Neural cell (in vitro differentiated cells): ENCODE measurements around the gene PTPN20. TPM values are rescaled to one million over a fixed set of nuclear protein-coding genes. Genes with fewer than 3 reads are reported as not detected.

Experiments
- H2AFZ ChIP-seq: fragments of 200-600, 300-800 bp; sonication (generic), shearing (Covaris generic); 2 replicates; pipeline ENCODE4 v1.6.0; 2014; ENCODE audit warnings: low read depth, mild to moderate bottlenecking, antibody characterized with exemption, low read length, moderate library complexity
- H3F3A ChIP-seq: fragments of 200-600 bp; shearing (Covaris generic); 2 replicates; pipeline ENCODE4 v1.6.1; 2016; ENCODE audit warnings: mild to moderate bottlenecking, moderate library complexity, mixed read lengths, antibody characterized with exemption, low read length; ENCODE audit not compliant: insufficient read depth, poor library complexity, severe bottlenecking
- H3K27ac ChIP-seq: fragments of 200-600, 300-800 bp; sonication (generic), shearing (Covaris generic); 2 replicates; pipeline ENCODE4 v1.5.1; 2014; ENCODE audit warnings: mild to moderate bottlenecking, low read length, moderate library complexity
- H3K27me3 ChIP-seq: fragments of 300-800, 200-600 bp; sonication (generic), shearing (Covaris generic); 2 replicates; pipeline ENCODE4 v1.6.0; 2014; ENCODE audit warnings: mild to moderate bottlenecking, low read depth, low read length, moderate library complexity; ENCODE audit not compliant: insufficient read depth
- H3K36me3 ChIP-seq: fragments of 300-800, 200-600 bp; sonication (generic), shearing (Covaris generic); 2 replicates; pipeline ENCODE4 v1.5.1; 2014; ENCODE audit warnings: mild to moderate bottlenecking, antibody characterized with exemption, low read length, moderate library complexity; ENCODE audit not compliant: insufficient read depth
- H3K4me2 ChIP-seq: fragments of 300-800, 200-600 bp; sonication (generic), shearing (Covaris generic); 2 replicates; pipeline ENCODE4 v1.6.0; 2014; ENCODE audit warnings: mild to moderate bottlenecking, low read length
- H3K4me3 ChIP-seq: fragments of 300-800, 200-600 bp; sonication (generic), shearing (Covaris generic); 2 replicates; pipeline ENCODE4 v1.5.1; 2014; ENCODE audit warnings: mild to moderate bottlenecking, low read length, moderate library complexity
- H3K79me2 ChIP-seq: fragments of 200-600 bp; shearing (Covaris generic); replicated peaks from 2 replicates; pipeline ENCODE4 v1.6.0; 2014; ENCODE audit warnings: mild to moderate bottlenecking, low read length, moderate library complexity; ENCODE audit not compliant: insufficient read depth
- H3K9ac ChIP-seq: fragments of 300-800, 200-600 bp; sonication (generic), shearing (Covaris generic); 2 replicates; pipeline ENCODE4 v1.6.1; 2016; ENCODE audit warnings: mild to moderate bottlenecking, low read length, mixed read lengths
- H3K9me2 ChIP-seq: fragments of 200-600 bp; shearing (Covaris generic); 2 replicates; pipeline ENCODE4 v1.6.1; 2016; ENCODE audit warnings: mild to moderate bottlenecking, low read length, mixed read lengths; ENCODE audit not compliant: insufficient read depth
- H3K9me3 ChIP-seq: fragments of 200-600, 300-800 bp; sonication (generic), shearing (Covaris generic); 2 replicates; pipeline ENCODE4 v1.6.1; 2016; ENCODE audit warnings: mild to moderate bottlenecking, mixed run types, low read length, moderate library complexity, mixed read lengths
- H4K20me1 ChIP-seq: fragments of 200-600 bp; shearing (Covaris generic); 2 replicates; pipeline ENCODE4 v1.6.1; 2016; ENCODE audit warnings: mild to moderate bottlenecking, mixed run types; ENCODE audit not compliant: insufficient read depth
- CTCF ChIP-seq: fragments of 450-650 bp; IDR thresholded peaks from 2 replicates; pipeline ENCODE4 v1.5.1; 2014; ENCODE audit warnings: antibody characterized with exemption, mild to moderate bottlenecking, moderate library complexity; ENCODE audit not compliant: poor library complexity, severe bottlenecking
- EP300 ChIP-seq: fragments of 450-650 bp; conservative IDR thresholded peaks from 2 replicates; pipeline ENCODE4 v1.6.1; 2014; ENCODE audit warnings: antibody characterized with exemption, mild to moderate bottlenecking, moderate library complexity; ENCODE audit not compliant: poor library complexity, severe bottlenecking
- EZH2 ChIP-seq: fragments of 200-600, 300-800 bp; shearing (Covaris generic), sonication (generic); IDR thresholded peaks from 2 replicates; pipeline ENCODE4 v1.6.1; 2014; ENCODE audit warnings: antibody characterized with exemption, low read length, borderline replicate concordance, mild to moderate bottlenecking; ENCODE audit not compliant: insufficient read depth, poor library complexity, severe bottlenecking
- MXI1 ChIP-seq: fragments of 450-650 bp; conservative IDR thresholded peaks from 2 replicates; pipeline ENCODE4 v1.6.1; 2014; ENCODE audit warnings: antibody characterized with exemption, mild to moderate bottlenecking; ENCODE audit not compliant: poor library complexity, severe bottlenecking
- POLR2AphosphoS5 ChIP-seq: IDR thresholded peaks from 2 replicates; pipeline ENCODE4 v1.6.1; 2012
- RAD21 ChIP-seq: fragments of 450-650 bp; conservative IDR thresholded peaks from 2 replicates; pipeline ENCODE4 v1.6.1; 2014; ENCODE audit warnings: antibody characterized with exemption, mild to moderate bottlenecking, moderate library complexity
- REST ChIP-seq: IDR thresholded peaks from 2 replicates; pipeline ENCODE4 v1.6.1; 2012; ENCODE audit warnings: borderline replicate concordance
- SMC3 ChIP-seq: fragments of 450-650 bp; conservative IDR thresholded peaks from 2 replicates; pipeline ENCODE4 v1.6.1; 2014; ENCODE audit warnings: antibody characterized with exemption, mild to moderate bottlenecking, moderate library complexity; ENCODE audit not compliant: poor library complexity
- TAF1 ChIP-seq: IDR thresholded peaks from 2 replicates; pipeline ENCODE4 v1.6.1; 2012; ENCODE audit warnings: low read depth
- polyA plus RNA-seq: library from polyadenylated mRNA; depleted of rRNA; stranded (reverse); fragments of >200 nt; gene quantifications from 2 replicates; pipeline ENCODE4 v1.2.3, GENCODE V29; 2014

Gene PTPN20
- polyA plus RNA-seq, 1 donor from 2014 or later = not detected

GRCh38 chr10:47019155-47020145, 108.2 kb downstream of the PTPN20 start:
- H3K36me3 ChIP-seq = no peaks in the 10 kb centered on the region
- no peaks in the 10 kb centered on the region for H3F3A ChIP-seq
- no peak overlapping the region for H3K9ac ChIP-seq
- H3K27ac ChIP-seq = no peak overlapping the region
- no peaks in the 10 kb centered on the region for H3K9me3 ChIP-seq
- no peak for TF ChIP-seq REST
- no peak for TF ChIP-seq SMC3
- no peak for TF ChIP-seq TAF1
- TF ChIP-seq POLR2AphosphoS5 = no peak
- TF ChIP-seq EP300 = no peak
- no peaks in the 10 kb centered on the region for H3K79me2 ChIP-seq
- H3K4me2 ChIP-seq = no peak overlapping the region
- H3K9me2 ChIP-seq = no peaks in the 10 kb centered on the region
- H3K4me3 ChIP-seq = no peak overlapping the region
- no peaks in the 10 kb centered on the region for H4K20me1 ChIP-seq
- H2AFZ ChIP-seq = no peak overlapping the region
- H3K27me3 ChIP-seq = no peaks in the 10 kb centered on the region

GRCh38 chr10:47020471-47020870, 109.2 kb downstream of the PTPN20 start:
- Histone ChIP-seq H3K4me3 (no peak overlapping the region), H3F3A (no peaks in the 10 kb centered on the region), H3K9ac (no peak overlapping the region), H4K20me1 (no peaks in the 10 kb centered on the region), H3K36me3 (no peaks in the 10 kb centered on the region), H3K79me2 (no peaks in the 10 kb centered on the region), H2AFZ (no peak overlapping the region), H3K27ac (no peak overlapping the region), H3K27me3 (no peaks in the 10 kb centered on the region), H3K9me2 (no peaks in the 10 kb centered on the region), H3K9me3 (no peaks in the 10 kb centered on the region), H3K4me2 (no peak overlapping the region)
- TF ChIP-seq RAD21 (no peak), EP300 (no peak), EZH2 (no peak), POLR2AphosphoS5 (no peak), REST (no peak), TAF1 (no peak), SMC3 (no peak), MXI1 (no peak), CTCF (no peak)
